Measurements from ENCODE around the gene TMEM52. TPM values are rescaled to one million over a fixed set of nuclear protein-coding genes. Genes with fewer than 3 reads are reported as not detected.

Gene TMEM52
- total and polyA plus RNA-seq, 2 of the 8 experiments (the other 6 are each of a cell fraction or from before 2014, with no cell fraction given) = 14.6 to 30.2 TPM

- TF ChIP-seq CREB1 (IDR thresholded peaks at IDR 0.05) (no peak), EZH2 (IDR thresholded peaks at IDR 0.05; ENCODE audit: low read depth, low read length, severe bottlenecking) (no peak), KDM5A (IDR thresholded peaks at IDR 0.05; ENCODE audit: low read length) (no peak)
Measured at GRCh38 chr1:1869469-1869868, 49.6 kb downstream of the TMEM52 start (continued).

Other genes with a start within 250 kb of the TMEM52 start
- 46.3 and 46.7 TPM in 2 replicates for gene SLC35E2B, start 226.5 kb downstream of the TMEM52 start, total RNA-seq (2021; fragmentation: NEBNext Ultra II Directional; extraction: Animal tissue kit (Norgen Biotek cat#: 25700))
- 25.9 and 40.7 TPM in 2 replicates for gene SLC35E2B, start 226.5 kb downstream of the TMEM52 start, polyA plus RNA-seq (2011; rRNA removed)
- gene CDK11A, start 194.9 kb downstream of the TMEM52 start, total RNA-seq (2021; fragmentation: NEBNext Ultra II Directional; extraction: Animal tissue kit (Norgen Biotek cat#: 25700)) = 45.6 and 45.7 TPM in 2 replicates
- 15.0 and 38.8 TPM in 2 replicates for gene CDK11A, start 194.9 kb downstream of the TMEM52 start, polyA plus RNA-seq (2011; rRNA removed)
- 80.1 and 89.7 TPM in 2 replicates for gene NADK, start 140.8 kb downstream of the TMEM52 start, total RNA-seq (2021; fragmentation: NEBNext Ultra II Directional; extraction: Animal tissue kit (Norgen Biotek cat#: 25700))
- gene NADK, start 140.8 kb downstream of the TMEM52 start, polyA plus RNA-seq (2011; rRNA removed) = 78.0 and 105 TPM in 2 replicates
- gene GNB1, start 28.2 kb downstream of the TMEM52 start, total RNA-seq (2021; fragmentation: NEBNext Ultra II Directional; extraction: Animal tissue kit (Norgen Biotek cat#: 25700)) = 382 and 394 TPM in 2 replicates
- 343 and 372 TPM in 2 replicates for gene GNB1, start 28.2 kb downstream of the TMEM52 start, polyA plus RNA-seq (2011; rRNA removed)
- gene CALML6, start 4.0 kb downstream of the TMEM52 start, total RNA-seq (2021; fragmentation: NEBNext Ultra II Directional; extraction: Animal tissue kit (Norgen Biotek cat#: 25700)) = 0.92 and 1.3 TPM in 2 replicates
- 0.54 and 0.96 TPM in 2 replicates for gene CALML6, start 4.0 kb downstream of the TMEM52 start, polyA plus RNA-seq (2011; rRNA removed)
- 0.20 and 0.33 TPM in 2 replicates for gene CFAP74, start 84.5 kb upstream of the TMEM52 start, total RNA-seq (2021; fragmentation: NEBNext Ultra II Directional; extraction: Animal tissue kit (Norgen Biotek cat#: 25700))
- 0.09 and 0.22 TPM in 2 replicates for gene CFAP74, start 84.5 kb upstream of the TMEM52 start, polyA plus RNA-seq (2011; rRNA removed)
- 1.8 and 1.9 TPM in 2 replicates for gene GABRD, start 100.1 kb upstream of the TMEM52 start, total RNA-seq (2021; fragmentation: NEBNext Ultra II Directional; extraction: Animal tissue kit (Norgen Biotek cat#: 25700))
- 3.0 and 3.3 TPM in 2 replicates for gene GABRD, start 100.1 kb upstream of the TMEM52 start, polyA plus RNA-seq (2011; rRNA removed)
- gene PRKCZ, start 131.1 kb upstream of the TMEM52 start, total RNA-seq (2021; fragmentation: NEBNext Ultra II Directional; extraction: Animal tissue kit (Norgen Biotek cat#: 25700)) = 45.1 and 49.4 TPM in 2 replicates
- gene PRKCZ, start 131.1 kb upstream of the TMEM52 start, polyA plus RNA-seq (2011; rRNA removed) = 37.4 and 55.9 TPM in 2 replicates

All from H1 (cell line).